SK-N-SH (cell line): ENCODE results near the gene GFOD2. TPM values are rescaled to one million over a fixed set of nuclear protein-coding genes. Genes with fewer than 3 reads are reported as not detected.

Experiments used
- CTCF ChIA-PET: fragments of 300-600, 350-600 bp; formaldehyde crosslinking; extraction: SDS; loops from one replicate; lab custom pipeline; 2021; lab: Yijun Ruan, JAX
- POLR2A ChIA-PET: fragments of 350-600 bp; sonication (Branson Sonifier 250); formaldehyde crosslinking; extraction: SDS; loops from one replicate; lab custom pipeline; 2020; ENCODE audit warnings: antibody characterized with exemption, inconsistent platforms; lab: Yijun Ruan, JAX
- DNase-seq: peaks from one replicate; pipeline ENCODE4 v3.0.0; 2012
- H2AFZ ChIP-seq: fragments of 200-600 bp; sonication (generic); 2 replicates; pipeline ENCODE4 v1.8.1; 2016; ENCODE audit warnings: antibody characterized with exemption, mild to moderate bottlenecking, low read depth
- H3F3A ChIP-seq: fragments of 200-600 bp; sonication (generic); replicated peaks from 2 replicates; pipeline ENCODE3; 2016; ENCODE audit warnings: antibody characterized with exemption, mild to moderate bottlenecking; ENCODE audit not compliant: insufficient read depth
- H3K27ac ChIP-seq, 2 experiments: fragments of 200-500 bp in 1 of 2; fragments of 200-600 bp in 1 of 2; sonication (Bioruptor generic) in 1 of 2; sonication (generic), shearing (Covaris generic) in 1 of 2; 2 replicates each; pipeline versions ENCODE4 v1.5.1 to v1.6.1; 2014 to 2016; ENCODE audit warnings: low read depth in 2 of 2, inconsistent platforms in 1 of 2, low read length in 1 of 2, mild to moderate bottlenecking in 1 of 2, mixed read lengths in 1 of 2
- H3K27me3 ChIP-seq: fragments of 200-600 bp; sonication (generic), shearing (Covaris generic); 2 replicates; pipeline ENCODE4 v1.6.1; 2016; ENCODE audit warnings: mixed run types; ENCODE audit not compliant: insufficient read depth
- H3K36me3 ChIP-seq, 2 experiments: fragments of 200-500 bp in 1 of 2; fragments of 200-600 bp in 1 of 2; sonication (Bioruptor generic) in 1 of 2; sonication (generic) in 1 of 2; replicated peaks in 1 of 2; 2 replicates each; pipeline versions ENCODE3 to v1.5.1; 2014 to 2016; ENCODE audit warnings: low read length in 1 of 2, mild to moderate bottlenecking in 1 of 2; ENCODE audit not compliant: insufficient read depth in 2 of 2, control insufficient read depth in 1 of 2
- H3K4me1 ChIP-seq, 2 experiments: fragments of 200-500 bp in 1 of 2; fragments of 200-600 bp in 1 of 2; sonication (Bioruptor generic) in 1 of 2; sonication (generic), shearing (Covaris generic) in 1 of 2; 2 replicates each; pipeline versions ENCODE4 v1.5.1 to v1.6.1; 2014 to 2016; ENCODE audit warnings: low read depth in 1 of 2, low read length in 1 of 2, mixed run types in 1 of 2; ENCODE audit not compliant: insufficient read depth in 2 of 2, control insufficient read depth in 1 of 2
- H3K4me2 ChIP-seq: fragments of 200-600 bp; sonication (generic), shearing (Covaris generic); 2 replicates; pipeline ENCODE4 v1.6.1; 2017; ENCODE audit warnings: mixed run types
- H3K4me3 ChIP-seq, 2 experiments: fragments of 200-500 bp in 1 of 2; fragments of 200-600 bp in 1 of 2; sonication (Bioruptor generic) in 1 of 2; sonication (generic), shearing (Covaris generic) in 1 of 2; 2 replicates each; pipeline versions ENCODE4 v1.5.1 to v1.8.1; 2014 to 2016; ENCODE audit warnings: low read depth in 2 of 2, inconsistent platforms in 1 of 2, low read length in 1 of 2, mild to moderate bottlenecking in 1 of 2, mixed read lengths in 1 of 2, moderate library complexity in 1 of 2
- H3K79me2 ChIP-seq: fragments of 200-600 bp; sonication (generic); 2 replicates; pipeline ENCODE4 v1.8.1; 2017; ENCODE audit warnings: mild to moderate bottlenecking; ENCODE audit not compliant: insufficient read depth
- H3K9ac ChIP-seq: fragments of 200-600 bp; sonication (generic); 2 replicates; pipeline ENCODE4 v1.6.1; 2017; ENCODE audit warnings: mixed run types
- H3K9me2 ChIP-seq: fragments of 200-600 bp; sonication (generic); 2 replicates; pipeline ENCODE4 v1.6.1; 2017; ENCODE audit warnings: mixed run types
- H3K9me3 ChIP-seq: fragments of 200-600 bp; sonication (generic); 2 replicates; pipeline ENCODE4 v1.6.1; 2017; ENCODE audit warnings: mixed run types, mild to moderate bottlenecking, moderate library complexity
- H4K20me1 ChIP-seq: fragments of 200-600 bp; sonication (generic); 2 replicates; pipeline ENCODE4 v1.6.1; 2017; ENCODE audit warnings: mild to moderate bottlenecking, mixed run types; ENCODE audit not compliant: insufficient read depth
- CHD2 ChIP-seq: fragments of 150-350 bp; IDR thresholded peaks from 2 replicates; pipeline ENCODE4 v1.6.1; 2018; ENCODE audit warnings: low read length; ENCODE audit not compliant: partially characterized antibody
- FOXJ3 ChIP-seq: sonication (generic); formaldehyde crosslinking; IDR thresholded peaks from 2 replicates; pipeline ENCODE4 v1.5.1; 2020; ENCODE audit warnings: mild to moderate bottlenecking, missing genetic modification reagents
- GABPA ChIP-seq: IDR thresholded peaks from 2 replicates; pipeline ENCODE4 v1.4.0; 2012; ENCODE audit warnings: low read depth, mild to moderate bottlenecking
- NFIC ChIP-seq: IDR thresholded peaks from 2 replicates; pipeline ENCODE4 v1.4.0; 2012; ENCODE audit warnings: borderline replicate concordance
- NRF1 ChIP-seq: IDR thresholded peaks from 2 replicates; pipeline ENCODE4 v1.6.1; 2012; ENCODE audit warnings: low read depth, mild to moderate bottlenecking, low read length
- POLR2AphosphoS5 ChIP-seq: IDR thresholded peaks from 2 replicates; pipeline ENCODE4 v1.6.1; 2012; ENCODE audit warnings: low read depth, low read length
- RAD21 ChIP-seq: IDR thresholded peaks from 2 replicates; pipeline ENCODE4 v1.6.1; 2012; ENCODE audit warnings: mild to moderate bottlenecking, low read length
- RXRA ChIP-seq: IDR thresholded peaks from 2 replicates; pipeline ENCODE4 v1.4.0; 2012; ENCODE audit warnings: low read depth, mild to moderate bottlenecking, borderline replicate concordance
- SIN3A ChIP-seq: IDR thresholded peaks from 2 replicates; pipeline ENCODE4 v1.6.1; 2012; ENCODE audit warnings: low read depth, mild to moderate bottlenecking, low read length, moderate library complexity, borderline replicate concordance
- SMC3 ChIP-seq: IDR thresholded peaks from 2 replicates; pipeline ENCODE4 v1.6.1; 2012; ENCODE audit warnings: low read depth, low read length, improper control_type of control experiment
- TCF12 ChIP-seq: IDR thresholded peaks from 2 replicates; pipeline ENCODE4 v1.4.0; 2012
- TEAD4 ChIP-seq: IDR thresholded peaks from 2 replicates; pipeline ENCODE4 v1.4.0; 2012; ENCODE audit warnings: mild to moderate bottlenecking, borderline replicate concordance; ENCODE audit not compliant: insufficient read depth
- YY1 ChIP-seq: IDR thresholded peaks from 2 replicates; pipeline ENCODE4 v1.4.0; 2012; ENCODE audit warnings: low read depth, mild to moderate bottlenecking
- WGBS: methylation state at CpG from one replicate; pipeline ENCODE4 v1.1.6; 2017; ENCODE audit warnings: low lambda C conversion rate; 5-methylcytosine and 5-hydroxymethylcytosine counted together
- polyA plus RNA-seq, 3 experiments: library from polyadenylated mRNA; depleted of rRNA; stranded (reverse); fragments of >200 nt; gene quantifications; 2 replicates each; pipeline ENCODE4 v1.2.3, GENCODE V29; 2012
- TF ChIP-seq, protein P1 (sequence below): IDR thresholded peaks from 2 replicates; pipeline ENCODE4 v1.4.0; 2012; ENCODE audit warnings: low read depth
- TF ChIP-seq, protein P2 (sequence below): IDR thresholded peaks from 2 replicates; pipeline ENCODE4; 2012
- TF ChIP-seq, protein P3 (sequence below): IDR thresholded peaks from 2 replicates; pipeline ENCODE4 v1.4.0; 2012; ENCODE audit warnings: low read depth, borderline replicate concordance
- TF ChIP-seq, protein P4 (sequence below): fragments of 200-600 bp; sonication (generic); IDR thresholded peaks from 2 replicates; pipeline ENCODE4 v1.6.1; 2017; ENCODE audit warnings: antibody characterized with exemption, mild to moderate bottlenecking, moderate library complexity

Gene GFOD2
- polyA plus RNA-seq, 1 of the 3 experiments (the other 2 are of a cell fraction): 19.0 TPM

DNA sequence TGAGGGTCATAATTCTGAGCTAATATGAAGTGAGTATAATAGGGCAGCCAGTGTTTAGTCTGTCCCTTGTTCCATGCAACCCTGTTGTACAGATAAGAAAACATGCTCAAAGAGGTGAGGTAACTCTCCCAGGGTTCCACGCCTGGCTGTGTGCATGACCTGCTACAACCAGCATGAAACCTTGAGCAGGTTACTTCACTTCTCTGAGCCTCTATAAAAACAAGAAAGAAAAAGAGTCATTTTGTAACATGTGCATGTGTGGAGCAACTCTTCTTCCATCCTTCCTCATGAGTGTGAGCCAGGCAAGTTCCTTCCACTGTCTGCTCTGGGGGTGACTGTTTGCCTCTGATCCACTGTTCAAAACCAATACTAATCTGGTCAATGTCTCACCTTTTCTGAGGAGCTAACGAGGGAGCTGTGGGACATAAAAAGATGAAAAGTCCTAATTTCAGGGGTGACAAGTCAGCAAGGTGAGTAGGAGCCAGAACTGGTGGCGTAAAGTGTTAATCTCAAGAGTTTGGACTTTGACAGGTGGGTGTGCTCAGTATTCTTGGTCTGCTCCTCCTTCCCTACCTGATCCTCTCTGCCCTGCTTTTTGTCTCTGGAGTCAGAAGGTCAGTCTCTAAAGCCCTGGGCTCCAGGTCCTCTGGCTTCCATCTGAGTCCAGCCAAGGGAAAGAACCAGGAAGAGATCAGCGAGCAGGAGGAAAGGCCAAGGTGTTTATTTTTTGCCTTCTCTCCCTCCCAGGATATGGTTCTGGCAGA lies 21.5 kb downstream of the GFOD2 start:
- peaks cover 5% of the 10 kb centered on the region; the same call in 1 of the 2 replicates for H3K9me3 ChIP-seq
- no peaks in the 10 kb centered on the region for H3F3A ChIP-seq
- H4K20me1 ChIP-seq: no peaks in the 10 kb centered on the region
- TF ChIP-seq NFIC (no peak), FOXJ3 (no peak), TEAD4 (no peak), RXRA (no peak), CHD2 (no peak), GABPA (no peak), POLR2AphosphoS5 (no peak), SMC3 (no peak), RAD21 (no peak), YY1 (no peak), SIN3A (no peak), TCF12 (no peak), NRF1 (no peak)
- TF ChIP-seq, protein P1, sequence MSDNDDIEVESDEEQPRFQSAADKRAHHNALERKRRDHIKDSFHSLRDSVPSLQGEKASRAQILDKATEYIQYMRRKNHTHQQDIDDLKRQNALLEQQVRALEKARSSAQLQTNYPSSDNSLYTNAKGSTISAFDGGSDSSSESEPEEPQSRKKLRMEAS: no peak
- TF ChIP-seq, protein P2, sequence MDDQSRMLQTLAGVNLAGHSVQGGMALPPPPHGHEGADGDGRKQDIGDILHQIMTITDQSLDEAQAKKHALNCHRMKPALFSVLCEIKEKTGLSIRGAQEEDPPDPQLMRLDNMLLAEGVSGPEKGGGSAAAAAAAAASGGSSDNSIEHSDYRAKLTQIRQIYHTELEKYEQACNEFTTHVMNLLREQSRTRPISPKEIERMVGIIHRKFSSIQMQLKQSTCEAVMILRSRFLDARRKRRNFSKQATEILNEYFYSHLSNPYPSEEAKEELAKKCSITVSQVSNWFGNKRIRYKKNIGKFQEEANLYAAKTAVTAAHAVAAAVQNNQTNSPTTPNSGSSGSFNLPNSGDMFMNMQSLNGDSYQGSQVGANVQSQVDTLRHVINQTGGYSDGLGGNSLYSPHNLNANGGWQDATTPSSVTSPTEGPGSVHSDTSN: no peak
- TF ChIP-seq, protein P3, sequence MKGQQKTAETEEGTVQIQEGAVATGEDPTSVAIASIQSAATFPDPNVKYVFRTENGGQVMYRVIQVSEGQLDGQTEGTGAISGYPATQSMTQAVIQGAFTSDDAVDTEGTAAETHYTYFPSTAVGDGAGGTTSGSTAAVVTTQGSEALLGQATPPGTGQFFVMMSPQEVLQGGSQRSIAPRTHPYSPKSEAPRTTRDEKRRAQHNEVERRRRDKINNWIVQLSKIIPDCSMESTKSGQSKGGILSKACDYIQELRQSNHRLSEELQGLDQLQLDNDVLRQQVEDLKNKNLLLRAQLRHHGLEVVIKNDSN: no peak
- TF ChIP-seq, protein P4, sequence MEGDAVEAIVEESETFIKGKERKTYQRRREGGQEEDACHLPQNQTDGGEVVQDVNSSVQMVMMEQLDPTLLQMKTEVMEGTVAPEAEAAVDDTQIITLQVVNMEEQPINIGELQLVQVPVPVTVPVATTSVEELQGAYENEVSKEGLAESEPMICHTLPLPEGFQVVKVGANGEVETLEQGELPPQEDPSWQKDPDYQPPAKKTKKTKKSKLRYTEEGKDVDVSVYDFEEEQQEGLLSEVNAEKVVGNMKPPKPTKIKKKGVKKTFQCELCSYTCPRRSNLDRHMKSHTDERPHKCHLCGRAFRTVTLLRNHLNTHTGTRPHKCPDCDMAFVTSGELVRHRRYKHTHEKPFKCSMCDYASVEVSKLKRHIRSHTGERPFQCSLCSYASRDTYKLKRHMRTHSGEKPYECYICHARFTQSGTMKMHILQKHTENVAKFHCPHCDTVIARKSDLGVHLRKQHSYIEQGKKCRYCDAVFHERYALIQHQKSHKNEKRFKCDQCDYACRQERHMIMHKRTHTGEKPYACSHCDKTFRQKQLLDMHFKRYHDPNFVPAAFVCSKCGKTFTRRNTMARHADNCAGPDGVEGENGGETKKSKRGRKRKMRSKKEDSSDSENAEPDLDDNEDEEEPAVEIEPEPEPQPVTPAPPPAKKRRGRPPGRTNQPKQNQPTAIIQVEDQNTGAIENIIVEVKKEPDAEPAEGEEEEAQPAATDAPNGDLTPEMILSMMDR: no peak
- no peaks in the 10 kb centered on the region for H3K9me2 ChIP-seq
- H3K27ac ChIP-seq: no peak overlapping the region
- ChIA-PET POLR2A (no interaction called here), CTCF (interaction anchor here (0.9 to 1.9 kb wide), 3 partner anchors 25 to 135 kb away, joined by 3 to 7 read pairs (median 3); partner anchors contain the start of gene CTCF)
- H3K36me3 ChIP-seq: peaks cover 0 to 17% of the 10 kb centered on the region in 2 experiments
- WGBS: 90% methylated on average over 4 of the region's 4 CpGs
- H3K9ac ChIP-seq: no peak overlapping the region
- H3K4me3 ChIP-seq: no peak overlapping the region
- H2AFZ ChIP-seq: no peak overlapping the region
- peaks cover 56% of the 10 kb centered on the region for H3K79me2 ChIP-seq
- H3K4me1 ChIP-seq: no peaks in the 10 kb centered on the region
- no peak overlapping the region for H3K4me2 ChIP-seq
- no peaks in the 10 kb centered on the region for H3K27me3 ChIP-seq
- DNase-seq: no peak
